Suprapubic skin (tissue), 4 donors: ENCODE measurements around the gene UMAD1. TPM values are rescaled to one million over a fixed set of nuclear protein-coding genes. Genes with fewer than 3 reads are reported as not detected.

Source experiments
- DNase-seq, 2 donors: peaks; one replicate each; pipeline ENCODE4 v3.0.0-alpha.2; 2019; ENCODE audit warnings: low spot score in 2 of 2
- H3K27ac ChIP-seq: fragments of 200-600 bp; sonication (generic); one replicate; pipeline ENCODE4 v1.5.1; 2019
- H3K27me3 ChIP-seq: fragments of 200-600 bp; sonication (generic); one replicate; pipeline ENCODE4 v1.5.1; 2019
- H3K36me3 ChIP-seq: fragments of 200-600 bp; sonication (generic); one replicate; pipeline ENCODE4 v1.5.1; 2019
- H3K4me1 ChIP-seq: fragments of 200-600 bp; sonication (generic); one replicate; pipeline ENCODE4 v1.5.1; 2019
- H3K4me3 ChIP-seq: fragments of 200-600 bp; sonication (generic); one replicate; pipeline ENCODE4 v1.5.1; 2019; ENCODE audit warnings: mild to moderate bottlenecking
- H3K9me3 ChIP-seq: fragments of 200-600 bp; sonication (generic); one replicate; pipeline ENCODE4 v1.5.1; 2019
- CTCF ChIP-seq, 2 donors: fragments of 200-600 bp in 1 of 2; fragments of 450-650 bp in 1 of 2; sonication (generic) in 1 of 2; IDR thresholded peaks; one replicate each; pipeline ENCODE4 v1.5.1; 2016 to 2019; ENCODE audit warnings: antibody characterized with exemption in 2 of 2, mild to moderate bottlenecking in 1 of 2, moderate library complexity in 1 of 2
- EP300 ChIP-seq: sonication (generic); formaldehyde crosslinking; IDR thresholded peaks from one replicate; pipeline ENCODE4 v1.6.1; 2017; ENCODE audit warnings: antibody characterized with exemption
- POLR2A ChIP-seq, 2 donors: fragments of 450-650 bp; IDR thresholded peaks; one replicate each; pipeline ENCODE4 v1.6.1; 2017; ENCODE audit warnings: antibody characterized with exemption in 2 of 2, mild to moderate bottlenecking in 2 of 2, moderate library complexity in 2 of 2
- POLR2AphosphoS5 ChIP-seq, 3 donors: sonication (generic); formaldehyde crosslinking; IDR thresholded peaks; one replicate each; pipeline ENCODE4 v1.6.1; 2017; ENCODE audit warnings: antibody characterized with exemption in 3 of 3
- WGBS: methylation state at CpG from one replicate; pipeline ENCODE4 v1.1.5; 2018; 5-methylcytosine and 5-hydroxymethylcytosine counted together
- total RNA-seq, 4 donors: library from RNA; depleted of rRNA; stranded (reverse); fragments of >200 nt; gene quantifications; one replicate each; pipeline ENCODE4 v1.1.0, GENCODE V29; 2016

UMAD1 gene
- total RNA-seq, 4 donors from 2014 or later = 9.3 to 28.9 (median 17.7) TPM

GRCh38 chr7:7737674-7738073 is 97.1 kb downstream of the UMAD1 start:
- Histone ChIP-seq H3K27me3 (no peaks in the 10 kb centered on the region), H3K36me3 (no peaks in the 10 kb centered on the region), H3K4me1 (peaks cover 2% of the 10 kb centered on the region), H3K4me3 (no peak overlapping the region), H3K27ac (no peak overlapping the region), H3K9me3 (no peaks in the 10 kb centered on the region)
- TF ChIP-seq POLR2A (IDR thresholded peaks at IDR 0.05) (no peak), CTCF (IDR thresholded peaks at IDR 0.05) (no peak), POLR2AphosphoS5 (IDR thresholded peaks at IDR 0.05) (no peak), EP300 (no peak)
- DNase-seq = no peak

GRCh38 chr7:7738177-7738576 is 97.6 kb downstream of the UMAD1 start:
- no peak for DNase-seq
- no peak overlapping the region for H3K4me3 ChIP-seq
- H3K9me3 ChIP-seq = no peaks in the 10 kb centered on the region
- 42% methylated on average over 1 of the region's 1 CpG for WGBS
- H3K36me3 ChIP-seq = no peaks in the 10 kb centered on the region
- no peak overlapping the region for H3K27ac ChIP-seq
- TF ChIP-seq POLR2A (IDR thresholded peaks at IDR 0.05) = no peak
- TF ChIP-seq POLR2AphosphoS5 (IDR thresholded peaks at IDR 0.05) = no peak
- no peak for TF ChIP-seq EP300
- H3K4me1 ChIP-seq = peaks cover 2% of the 10 kb centered on the region
- H3K27me3 ChIP-seq = no peaks in the 10 kb centered on the region

GRCh38 chr7:7738622-7739021 is 98.1 kb downstream of the UMAD1 start:
- WGBS = 80% methylated on average over 3 of the region's 3 CpGs
- DNase-seq = no peak
- no peaks in the 10 kb centered on the region for H3K9me3 ChIP-seq
- no peaks in the 10 kb centered on the region for H3K36me3 ChIP-seq
- no peak overlapping the region for H3K4me3 ChIP-seq
- H3K27ac ChIP-seq = no peak overlapping the region
- H3K27me3 ChIP-seq = no peaks in the 10 kb centered on the region
- TF ChIP-seq CTCF (IDR thresholded peaks at IDR 0.05) (no peak), EP300 (no peak), POLR2A (IDR thresholded peaks at IDR 0.05) (no peak), POLR2AphosphoS5 (IDR thresholded peaks at IDR 0.05) (no peak)
- peaks cover 2% of the 10 kb centered on the region for H3K4me1 ChIP-seq

- no peaks in the 10 kb centered on the region for H3K27me3 ChIP-seq
- no peaks in the 10 kb centered on the region for H3K9me3 ChIP-seq
- no peak for DNase-seq
- WGBS = 78% methylated on average over 4 of the region's 4 CpGs
- no peaks in the 10 kb centered on the region for H3K36me3 ChIP-seq
- no peak overlapping the region for H3K27ac ChIP-seq
- TF ChIP-seq EP300 (no peak), POLR2AphosphoS5 (IDR thresholded peaks at IDR 0.05) (no peak), POLR2A (IDR thresholded peaks at IDR 0.05) (no peak), CTCF (IDR thresholded peaks at IDR 0.05) (no peak)
- no peak overlapping the region for H3K4me3 ChIP-seq
- peaks cover 2% of the 10 kb centered on the region for H3K4me1 ChIP-seq
These were observed 98.9 kb downstream of the UMAD1 start for GRCh38 chr7:7739204-7740036.

GRCh38 chr7:7740037-7740355 is 99.4 kb downstream of the UMAD1 start:
- DNase-seq = no peak
- H3K9me3 ChIP-seq = no peaks in the 10 kb centered on the region
- H3K27me3 ChIP-seq = no peaks in the 10 kb centered on the region
- TF ChIP-seq EP300 (no peak), POLR2A (IDR thresholded peaks at IDR 0.05) (no peak), POLR2AphosphoS5 (IDR thresholded peaks at IDR 0.05) (no peak), CTCF (IDR thresholded peaks at IDR 0.05) (no peak)
- no peak overlapping the region for H3K4me3 ChIP-seq
- no peak overlapping the region for H3K27ac ChIP-seq
- H3K4me1 ChIP-seq = peaks cover 2% of the 10 kb centered on the region
- 90% methylated on average over 2 of the region's 2 CpGs for WGBS
- no peaks in the 10 kb centered on the region for H3K36me3 ChIP-seq
